ENCODE data around the gene STMN3.

STMN3 gene
- 9.9 to 100 (median 43.7) reads per million in 9 experiments for total RNA-seq

DNA sequence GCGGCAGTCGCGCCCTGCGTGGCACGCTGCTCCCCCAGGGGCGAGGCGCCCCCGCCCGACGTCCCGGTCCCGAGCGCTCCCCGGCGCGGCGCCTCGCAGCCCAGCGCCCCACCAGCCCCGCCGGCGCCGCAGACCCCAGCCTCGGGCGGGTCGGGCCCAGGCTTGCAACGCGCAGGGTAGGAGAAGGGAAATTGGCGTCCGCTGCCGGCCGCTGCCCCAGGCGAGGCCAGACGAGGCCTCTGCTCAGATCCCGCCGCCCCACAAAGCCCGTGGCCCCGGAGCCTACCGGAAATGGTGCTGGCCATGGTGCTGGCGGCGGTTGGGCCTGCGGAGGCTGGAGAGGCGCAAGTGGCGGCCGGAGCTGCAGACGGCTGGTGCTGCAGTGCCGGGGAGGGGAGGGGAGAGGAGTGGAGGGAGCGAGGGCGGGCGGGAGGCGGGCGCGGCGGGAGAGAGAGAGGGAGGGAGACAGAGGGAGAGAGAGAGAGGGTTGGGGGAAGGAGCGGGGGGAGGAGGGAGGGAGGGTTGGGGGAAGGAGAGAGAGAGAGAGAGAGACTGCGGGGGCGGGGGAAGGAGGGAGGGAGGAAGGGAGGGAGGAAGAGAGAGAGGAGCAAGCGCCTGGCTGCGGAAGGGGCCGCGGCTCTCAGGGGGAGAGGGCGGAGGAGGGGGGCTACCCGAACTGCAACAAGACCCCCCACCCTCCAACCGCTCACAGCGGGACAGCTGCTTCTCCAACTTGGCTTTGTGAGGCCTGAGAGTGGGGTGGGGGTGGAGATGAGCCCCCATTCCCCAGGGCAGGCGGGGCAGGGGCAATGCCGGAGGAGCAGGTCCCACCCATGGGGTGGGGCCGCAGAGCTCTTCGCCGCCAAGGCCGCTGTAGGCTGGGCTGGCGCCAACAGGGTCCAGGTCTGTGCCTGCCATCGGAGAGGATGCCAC is at the start of gene STMN3:
Gene STMN3, minus strand, starts transcription at position 384 of the 933 bp plus-strand sequence. Its CDS starts 79 bp downstream, at position 305.
- H3K4me1 Mint-ChIP-seq (ENCODE audit: low read depth in 2 of 2), result peaks cover 23 to 28% of the 10 kb centered on the region in 2 donors
- no peaks in the 10 kb centered on the region for H3K9me3 Mint-ChIP-seq
- H3K36me3 Mint-ChIP-seq (ENCODE audit: insufficient read depth), result peaks cover 17% of the 10 kb centered on the region
- peak; percentile 47 for ATAC-seq (replicated peaks)
- H3K27me3 Mint-ChIP-seq, result no peaks in the 10 kb centered on the region
- DNase-seq, result peak; percentile 58 to 62 (median 59)
- peak within 1 kb of the TSS; percentile 32 to 67 for H3K27ac Mint-ChIP-seq
- peak within 1 kb of the TSS; percentile 80 to 90 for H3K4me3 Mint-ChIP-seq

GRCh38 chr20:63702036-63702665 is 48.9 kb upstream of the STMN3 start:
- DNase-seq, result no peak
- Mint-ChIP-seq H3K27ac (peak overlapping the region; percentile 68 to 78), H3K4me1 (ENCODE audit: low read depth in 2 of 2) (peaks cover 16 to 29% of the 10 kb centered on the region in 2 donors), H3K9me3 (no peaks in the 10 kb centered on the region), H3K4me3 (no peak overlapping the region), H3K36me3 (ENCODE audit: insufficient read depth) (peaks cover 31% of the 10 kb centered on the region), H3K27me3 (no peaks in the 10 kb centered on the region)
- ATAC-seq (replicated peaks), result no peak

DNA sequence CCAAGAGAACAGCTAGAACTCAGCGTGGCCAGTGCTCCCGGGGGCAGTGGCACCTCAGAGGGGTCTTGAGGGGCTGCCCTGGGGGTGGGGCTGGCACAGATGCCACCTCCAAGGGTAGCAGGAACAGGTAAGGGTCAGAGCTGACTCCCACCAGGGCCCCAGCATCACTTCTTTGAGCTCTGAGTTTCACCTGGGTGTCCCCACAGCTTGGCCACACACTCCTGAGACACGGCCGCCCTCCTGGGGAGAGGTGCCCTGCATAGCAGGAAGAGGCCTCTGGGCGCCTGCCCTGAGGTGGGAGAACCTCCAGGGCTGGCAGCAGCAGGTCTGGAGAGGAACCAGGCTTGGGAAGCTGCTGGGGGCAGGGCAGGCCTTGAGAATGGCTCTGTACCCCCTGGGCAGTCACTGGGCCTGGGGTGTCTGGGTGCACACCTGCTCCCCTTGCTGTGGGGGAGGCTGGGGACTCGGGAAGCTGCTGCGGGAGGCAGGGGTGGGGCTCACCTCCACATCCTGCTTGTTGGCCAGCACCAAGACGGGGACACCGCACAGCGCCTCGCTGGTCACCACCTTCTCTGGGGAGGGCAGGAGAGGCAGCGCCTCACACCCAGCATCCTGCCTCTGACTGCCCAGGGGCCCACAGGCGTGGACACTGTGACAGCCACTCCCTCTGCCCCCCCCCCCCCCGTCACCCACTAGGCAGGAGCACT is 48.3 kb upstream of the STMN3 start:
- ATAC-seq (replicated peaks), result no peak
- H3K36me3 Mint-ChIP-seq (ENCODE audit: insufficient read depth), result peaks cover 27% of the 10 kb centered on the region
- peaks cover 10 to 22% of the 10 kb centered on the region in 2 donors for H3K4me1 Mint-ChIP-seq (ENCODE audit: low read depth in 2 of 2)
- no peak overlapping the region for H3K27ac Mint-ChIP-seq
- no peak overlapping the region for H3K4me3 Mint-ChIP-seq
- H3K9me3 Mint-ChIP-seq, result no peaks in the 10 kb centered on the region
- no peak for DNase-seq
- no peaks in the 10 kb centered on the region for H3K27me3 Mint-ChIP-seq

DNA sequence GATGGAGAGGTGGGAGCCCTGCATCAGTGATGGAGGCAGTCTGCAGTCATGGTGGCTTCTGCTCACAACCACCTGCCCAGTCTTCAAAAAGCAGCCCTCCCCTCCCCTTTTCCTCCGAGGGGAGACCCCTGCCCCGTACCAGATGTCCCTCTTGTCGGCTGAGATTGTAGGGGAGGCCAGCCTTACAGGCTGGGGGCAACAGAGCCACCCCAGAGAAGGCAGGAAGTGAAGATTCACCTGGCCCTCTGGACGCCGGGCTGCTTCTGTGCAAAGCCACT is 47.8 kb upstream of the STMN3 start:
- no peak for DNase-seq
- Mint-ChIP-seq H3K36me3 (ENCODE audit: insufficient read depth) (peaks cover 23% of the 10 kb centered on the region), H3K27me3 (no peaks in the 10 kb centered on the region), H3K9me3 (no peaks in the 10 kb centered on the region), H3K4me3 (no peak overlapping the region), H3K27ac (no peak overlapping the region), H3K4me1 (ENCODE audit: low read depth in 2 of 2) (peaks cover 8 to 19% of the 10 kb centered on the region in 2 donors)
- no peak for ATAC-seq (replicated peaks)

DNA sequence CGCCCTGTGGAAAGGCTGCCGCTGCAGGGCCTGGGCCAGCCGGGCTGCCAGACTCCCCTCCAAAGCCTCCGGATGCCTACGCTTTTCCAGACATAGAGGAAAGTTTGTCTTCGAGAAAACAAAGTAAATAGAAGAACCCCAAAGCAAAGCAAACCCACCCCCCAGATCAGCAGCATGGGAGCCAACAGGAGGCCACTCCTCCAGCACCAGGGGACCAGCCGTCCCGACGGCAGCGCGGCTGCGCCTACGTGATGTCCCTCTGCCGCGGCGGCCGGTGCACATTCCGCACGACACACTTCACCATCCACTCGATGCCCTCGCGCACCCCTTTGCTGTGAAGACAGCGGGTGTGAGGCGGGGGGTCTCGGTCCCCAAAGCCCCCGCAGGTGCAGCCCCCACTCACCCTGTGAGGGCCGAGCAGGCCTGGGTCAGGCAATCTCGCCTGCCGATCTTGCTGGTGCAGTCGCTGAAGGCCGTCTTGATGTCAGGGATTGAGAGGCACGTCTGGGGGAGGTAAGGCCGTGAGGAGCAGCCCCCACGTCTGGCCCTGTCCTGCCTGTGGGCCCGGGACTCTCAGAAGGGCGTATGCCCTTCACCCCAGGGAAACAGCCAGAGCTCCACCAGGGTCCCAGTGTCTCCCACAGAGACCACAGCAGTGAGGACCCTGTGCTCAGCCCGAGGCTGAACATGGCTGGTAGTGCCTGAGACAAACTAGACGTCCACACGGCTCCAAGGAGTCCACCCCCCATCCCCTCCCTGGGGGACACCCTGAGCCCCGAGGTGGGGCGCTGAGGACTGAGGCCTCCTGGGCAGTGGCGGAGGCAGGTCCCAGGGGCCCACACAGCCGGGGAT is 47.2 kb upstream of the STMN3 start:
- no peak for DNase-seq
- Mint-ChIP-seq H3K4me3 (no peak overlapping the region), H3K9me3 (no peaks in the 10 kb centered on the region), H3K27me3 (no peaks in the 10 kb centered on the region), H3K4me1 (ENCODE audit: low read depth in 2 of 2) (peaks cover 8 to 19% of the 10 kb centered on the region in 2 donors), H3K36me3 (ENCODE audit: insufficient read depth) (peaks cover 17% of the 10 kb centered on the region), H3K27ac (peak overlapping the region in 1 of 2 donors; percentile 28)
- no peak for ATAC-seq (replicated peaks)

DNA sequence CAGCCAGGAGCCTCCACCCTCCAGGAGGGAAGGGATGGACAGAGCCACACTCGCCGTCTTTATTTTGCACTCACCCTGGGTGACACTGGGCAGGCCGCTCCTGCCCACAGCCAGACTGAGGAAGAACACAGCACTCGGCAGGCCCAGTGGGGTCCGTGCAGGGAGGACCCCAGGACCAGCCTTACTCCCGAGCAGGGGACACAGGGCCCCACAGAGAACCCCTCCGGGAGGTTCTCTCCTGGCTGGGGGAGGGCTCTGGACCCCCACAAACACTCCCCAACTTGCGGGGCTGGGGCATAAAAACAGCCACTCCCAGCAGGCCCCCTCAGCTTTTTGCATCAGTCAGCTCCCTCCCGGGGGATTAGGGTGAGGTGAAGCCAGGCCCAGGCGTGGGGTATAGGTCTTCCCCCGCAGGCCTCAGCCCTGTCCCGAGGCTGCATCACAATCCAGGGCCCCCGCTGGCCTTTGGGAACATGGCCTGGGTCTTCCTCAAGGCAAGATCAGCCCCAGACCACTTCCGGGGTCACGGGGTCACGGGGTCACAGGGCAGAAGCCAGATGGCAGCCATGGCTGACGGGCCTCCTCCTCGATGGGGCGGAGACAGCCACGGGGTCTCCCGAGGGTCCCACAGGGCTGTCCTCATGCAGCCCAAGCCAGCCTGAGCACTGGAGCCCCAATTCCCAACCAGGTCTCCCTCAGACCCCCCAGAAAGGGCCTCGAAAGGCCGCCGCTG is 46.4 kb upstream of the STMN3 start:
- no peak for DNase-seq
- Mint-ChIP-seq H3K4me1 (ENCODE audit: low read depth in 2 of 2) (peaks cover 8 to 16% of the 10 kb centered on the region in 2 donors), H3K4me3 (peak overlapping the region in 1 of 2 donors; percentile 15), H3K9me3 (no peaks in the 10 kb centered on the region), H3K27me3 (no peaks in the 10 kb centered on the region), H3K27ac (no peak overlapping the region), H3K36me3 (ENCODE audit: insufficient read depth) (peaks cover 16% of the 10 kb centered on the region)
- ATAC-seq (replicated peaks), result no peak

- no peak for ATAC-seq (replicated peaks)
- peaks cover 8 to 17% of the 10 kb centered on the region in 2 donors for H3K4me1 Mint-ChIP-seq (ENCODE audit: low read depth in 2 of 2)
- H3K9me3 Mint-ChIP-seq, result no peaks in the 10 kb centered on the region
- peaks cover 23% of the 10 kb centered on the region for H3K36me3 Mint-ChIP-seq (ENCODE audit: insufficient read depth)
- no peak overlapping the region for H3K27ac Mint-ChIP-seq
- no peaks in the 10 kb centered on the region for H3K27me3 Mint-ChIP-seq
- DNase-seq, result no peak
- H3K4me3 Mint-ChIP-seq, result peak overlapping the region in 1 of 2 donors; percentile 15
These were observed 45.7 kb upstream of the STMN3 start for GRCh38 chr20:63698739-63699465.

DNA sequence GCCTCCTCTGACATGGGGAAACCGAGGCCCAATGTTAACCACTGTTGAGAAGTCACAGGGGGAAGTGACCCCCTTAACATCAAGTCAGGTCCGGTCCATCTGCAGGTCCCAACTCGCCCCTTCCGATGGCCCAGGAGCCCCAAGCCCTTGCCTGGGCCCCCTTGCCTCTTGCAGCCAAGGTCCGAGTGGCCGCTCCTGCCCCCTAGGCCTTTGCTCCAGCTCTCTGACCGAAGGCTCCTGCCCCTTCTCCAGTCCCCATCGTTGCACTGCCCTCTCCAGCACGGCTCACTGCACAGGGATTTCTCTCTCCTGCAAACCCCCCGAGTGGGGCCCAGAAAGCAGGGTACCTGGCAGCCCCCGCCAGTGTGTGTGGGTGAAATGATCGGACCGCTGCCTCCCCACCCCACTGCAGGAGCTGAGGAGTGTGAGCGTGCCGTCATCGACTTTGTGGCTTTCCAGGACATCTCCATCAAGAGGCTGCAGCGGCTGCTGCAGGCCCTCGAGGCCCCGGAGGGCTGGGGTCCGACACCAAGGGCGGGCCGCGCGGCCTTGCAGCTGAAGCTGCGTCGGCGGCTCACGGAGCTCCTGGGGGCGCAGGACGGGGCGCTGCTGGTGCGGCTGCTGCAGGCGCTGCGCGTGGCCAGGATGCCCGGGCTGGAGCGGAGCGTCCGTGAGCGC is 44.8 kb upstream of the STMN3 start:
- DNase-seq, result no peak

DNA sequence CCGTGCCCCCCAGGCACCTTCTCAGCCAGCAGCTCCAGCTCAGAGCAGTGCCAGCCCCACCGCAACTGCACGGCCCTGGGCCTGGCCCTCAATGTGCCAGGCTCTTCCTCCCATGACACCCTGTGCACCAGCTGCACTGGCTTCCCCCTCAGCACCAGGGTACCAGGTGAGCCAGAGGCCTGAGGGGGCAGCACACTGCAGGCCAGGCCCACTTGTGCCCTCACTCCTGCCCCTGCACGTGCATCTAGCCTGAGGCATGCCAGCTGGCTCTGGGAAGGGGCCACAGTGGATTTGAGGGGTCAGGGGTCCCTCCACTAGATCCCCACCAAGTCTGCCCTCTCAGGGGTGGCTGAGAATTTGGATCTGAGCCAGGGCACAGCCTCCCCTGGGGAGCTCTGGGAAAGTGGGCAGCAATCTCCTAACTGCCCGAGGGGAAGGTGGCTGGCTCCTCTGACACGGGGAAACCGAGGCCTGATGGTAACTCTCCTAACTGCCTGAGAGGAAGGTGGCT is 44.2 kb upstream of the STMN3 start:
- H3K9me3 Mint-ChIP-seq, result no peaks in the 10 kb centered on the region
- ATAC-seq (replicated peaks) (no peak), DNase-seq (no peak)
- peak overlapping the region in 1 of 2 donors; percentile 29 for H3K4me3 Mint-ChIP-seq
- no peak overlapping the region for H3K27ac Mint-ChIP-seq
- H3K27me3 Mint-ChIP-seq, result no peaks in the 10 kb centered on the region
- H3K36me3 Mint-ChIP-seq (ENCODE audit: insufficient read depth), result peaks cover 33% of the 10 kb centered on the region
- peaks cover 8 to 19% of the 10 kb centered on the region in 2 donors for H3K4me1 Mint-ChIP-seq (ENCODE audit: low read depth in 2 of 2)

More for the DNA sequence above, 44.8 kb upstream of the STMN3 start:
- Mint-ChIP-seq H3K27ac (no peak overlapping the region), H3K4me3 (no peak overlapping the region), H3K4me1 (ENCODE audit: low read depth in 2 of 2) (peaks cover 8 to 19% of the 10 kb centered on the region in 2 donors), H3K36me3 (ENCODE audit: insufficient read depth) (peaks cover 27% of the 10 kb centered on the region), H3K9me3 (no peaks in the 10 kb centered on the region), H3K27me3 (no peaks in the 10 kb centered on the region)
- no peak for ATAC-seq (replicated peaks)

DNA sequence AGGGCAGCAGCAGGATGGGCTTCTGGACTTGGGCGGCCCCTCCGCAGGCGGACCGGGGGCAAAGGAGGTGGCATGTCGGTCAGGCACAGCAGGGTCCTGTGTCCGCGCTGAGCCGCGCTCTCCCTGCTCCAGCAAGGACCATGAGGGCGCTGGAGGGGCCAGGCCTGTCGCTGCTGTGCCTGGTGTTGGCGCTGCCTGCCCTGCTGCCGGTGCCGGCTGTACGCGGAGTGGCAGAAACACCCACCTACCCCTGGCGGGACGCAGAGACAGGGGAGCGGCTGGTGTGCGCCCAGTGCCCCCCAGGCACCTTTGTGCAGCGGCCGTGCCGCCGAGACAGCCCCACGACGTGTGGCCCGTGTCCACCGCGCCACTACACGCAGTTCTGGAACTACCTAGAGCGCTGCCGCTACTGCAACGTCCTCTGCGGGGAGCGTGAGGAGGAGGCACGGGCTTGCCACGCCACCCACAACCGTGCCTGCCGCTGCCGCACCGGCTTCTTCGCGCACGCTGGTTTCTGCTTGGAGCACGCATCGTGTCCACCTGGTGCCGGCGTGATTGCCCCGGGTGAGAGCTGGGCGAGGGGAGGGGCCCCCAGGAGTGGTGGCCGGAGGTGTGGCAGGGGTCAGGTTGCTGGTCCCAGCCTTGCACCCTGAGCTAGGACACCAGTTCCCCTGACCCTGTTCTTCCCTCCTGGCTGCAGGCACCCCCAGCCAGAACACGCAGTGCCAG is 43.6 kb upstream of the STMN3 start, which contains the start of gene TNFRSF6B:
Gene TNFRSF6B, plus strand, starts transcription at position 25 of the 729 bp plus-strand sequence. Its CDS starts 116 bp downstream, at position 141.
- Mint-ChIP-seq H3K4me3 (peak within 1 kb of the TSS; percentile 43 to 47), H3K36me3 (ENCODE audit: insufficient read depth) (peaks cover 39% of the 10 kb centered on the region), H3K27me3 (no peaks in the 10 kb centered on the region), H3K4me1 (ENCODE audit: low read depth in 2 of 2) (peaks cover 8 to 14% of the 10 kb centered on the region in 2 donors), H3K9me3 (no peaks in the 10 kb centered on the region), H3K27ac (peak within 1 kb of the TSS in 1 of 2 donors; percentile 97)
- DNase-seq, result no peak
- peak; percentile 39 for ATAC-seq (replicated peaks)

- DNase-seq (no peak), ATAC-seq (replicated peaks) (peak; percentile 73)
- no peaks in the 10 kb centered on the region for H3K9me3 Mint-ChIP-seq
- H3K4me3 Mint-ChIP-seq, result peak overlapping the region; percentile 43 to 47
- H3K4me1 Mint-ChIP-seq (ENCODE audit: low read depth in 2 of 2), result peaks cover 8 to 17% of the 10 kb centered on the region in 2 donors
- H3K27ac Mint-ChIP-seq, result no peak overlapping the region
- H3K36me3 Mint-ChIP-seq (ENCODE audit: insufficient read depth), result peaks cover 42% of the 10 kb centered on the region
- no peaks in the 10 kb centered on the region for H3K27me3 Mint-ChIP-seq
These were observed 43.0 kb upstream of the STMN3 start for GRCh38 chr20:63696306-63696627.
